Body of pancreas (tissue), 4 donors: ENCODE data around the gene SPINK8. TPM values are rescaled to one million over a fixed set of nuclear protein-coding genes. Genes with fewer than 3 reads are reported as not detected.

Experiments
- ATAC-seq: fragments of 150-250 bp; one replicate; pipeline ENCODE4 v1.9.1; 2016
- DNase-seq, 4 donors: peaks; one replicate each; pipeline ENCODE4 v3.0.0-alpha.2; 2019
- H3K27ac ChIP-seq, 4 donors: fragments of 200-600 bp; sonication (generic); 1 replicate in 3 of 4; 2 replicates in 1 of 4; pipeline versions ENCODE4 v1.5.1 to v1.6.1; 2016 to 2019; ENCODE audit warnings: mild to moderate bottlenecking in 1 of 4, mixed read lengths in 1 of 4, moderate library complexity in 1 of 4
- H3K27me3 ChIP-seq, 2 donors: fragments of 200-600 bp; sonication (generic); one replicate each; pipeline ENCODE4 v1.6.0; 2016; ENCODE audit warnings: mild to moderate bottlenecking in 1 of 2
- H3K36me3 ChIP-seq, 2 donors: fragments of 200-600 bp; sonication (generic); replicated peaks in 1 of 2; 2 replicates each; pipeline ENCODE4 v1.5.1; 2016; ENCODE audit warnings: low read depth in 2 of 2; ENCODE audit not compliant: insufficient read depth in 1 of 2
- H3K4me1 ChIP-seq: fragments of 200-600 bp; sonication (generic); one replicate; pipeline ENCODE4 v1.6.0; 2016
- H3K4me3 ChIP-seq, 2 donors: fragments of 200-600 bp; sonication (generic); 1 replicate in 1 of 2; 2 replicates in 1 of 2; pipeline ENCODE4 v1.5.1; 2016 to 2019
- H3K9me3 ChIP-seq, 3 donors: fragments of 200-600 bp; sonication (generic); 1 replicate in 2 of 3; 2 replicates in 1 of 3; pipeline ENCODE4 v1.5.1; 2016
- POLR2A ChIP-seq, 3 donors: fragments of 450-650 bp; IDR thresholded peaks; one replicate each; pipeline ENCODE4 v1.6.1; 2016; ENCODE audit warnings: antibody characterized with exemption in 3 of 3, mild to moderate bottlenecking in 2 of 3
- WGBS, 2 donors: methylation state at CpG; one replicate each; pipeline ENCODE4 v1.1.5; 2017; 5-methylcytosine and 5-hydroxymethylcytosine counted together
- intact Hi-C: fragments of 100-400 bp; cut with DNase I; formaldehyde crosslinking; loops from one replicate; pipeline ENCODE4 v1.15.1; 2023
- total RNA-seq, 2 donors: library from RNA; depleted of rRNA; stranded (reverse); fragments of >200 nt; gene quantifications; one replicate each; pipeline ENCODE4 v1.1.0, GENCODE V29; 2016
- TF ChIP-seq, protein P1 (sequence below), 7 experiments: fragments of 450-650 bp in 4 of 7; fragments of 200-600 bp in 3 of 7; sonication (generic) in 3 of 7; IDR thresholded peaks; one replicate each; pipeline ENCODE4 v1.5.1; 2016 to 2019; ENCODE audit warnings: antibody characterized with exemption in 7 of 7

Gene SPINK8
- total RNA-seq, 2 donors from 2014 or later, result not detected

DNA sequence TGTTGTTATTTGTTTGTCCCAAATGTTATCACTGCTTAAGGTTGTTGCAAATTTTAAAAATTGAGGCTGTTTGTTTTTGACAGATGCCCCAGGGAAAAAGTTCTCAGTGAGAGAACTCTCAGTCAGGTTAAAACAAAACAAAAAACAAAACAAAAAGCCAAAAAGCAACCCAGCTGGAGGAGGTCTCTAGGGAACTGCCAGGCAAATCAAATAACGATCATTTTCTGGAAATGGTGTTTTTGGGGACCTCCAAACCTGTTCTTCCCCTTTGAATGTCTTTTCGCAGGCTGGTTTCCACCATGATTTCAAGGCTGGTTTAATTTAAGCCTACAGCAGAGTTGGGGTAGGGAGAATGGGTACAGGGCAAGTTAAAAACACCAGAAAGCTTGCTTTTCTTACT is 27.2 kb downstream of the SPINK8 start:
- H3K9me3 ChIP-seq, result no peaks in the 10 kb centered on the region
- no peak overlapping the region for H3K4me3 ChIP-seq
- WGBS, 2 donors, result 56 to 67% methylated on average over 2 of the region's 2 CpGs
- DNase-seq, result no peak
- no peak overlapping the region for H3K27ac ChIP-seq
- TF ChIP-seq, protein P1, sequence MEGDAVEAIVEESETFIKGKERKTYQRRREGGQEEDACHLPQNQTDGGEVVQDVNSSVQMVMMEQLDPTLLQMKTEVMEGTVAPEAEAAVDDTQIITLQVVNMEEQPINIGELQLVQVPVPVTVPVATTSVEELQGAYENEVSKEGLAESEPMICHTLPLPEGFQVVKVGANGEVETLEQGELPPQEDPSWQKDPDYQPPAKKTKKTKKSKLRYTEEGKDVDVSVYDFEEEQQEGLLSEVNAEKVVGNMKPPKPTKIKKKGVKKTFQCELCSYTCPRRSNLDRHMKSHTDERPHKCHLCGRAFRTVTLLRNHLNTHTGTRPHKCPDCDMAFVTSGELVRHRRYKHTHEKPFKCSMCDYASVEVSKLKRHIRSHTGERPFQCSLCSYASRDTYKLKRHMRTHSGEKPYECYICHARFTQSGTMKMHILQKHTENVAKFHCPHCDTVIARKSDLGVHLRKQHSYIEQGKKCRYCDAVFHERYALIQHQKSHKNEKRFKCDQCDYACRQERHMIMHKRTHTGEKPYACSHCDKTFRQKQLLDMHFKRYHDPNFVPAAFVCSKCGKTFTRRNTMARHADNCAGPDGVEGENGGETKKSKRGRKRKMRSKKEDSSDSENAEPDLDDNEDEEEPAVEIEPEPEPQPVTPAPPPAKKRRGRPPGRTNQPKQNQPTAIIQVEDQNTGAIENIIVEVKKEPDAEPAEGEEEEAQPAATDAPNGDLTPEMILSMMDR (IDR thresholded peaks at IDR 0.05), result no peak
- TF ChIP-seq POLR2A (IDR thresholded peaks at IDR 0.05), result no peak
- ATAC-seq, result no peak
- no peaks in the 10 kb centered on the region for H3K27me3 ChIP-seq
- H3K36me3 ChIP-seq, result no peaks in the 10 kb centered on the region
- intact Hi-C loops, result no loop called here
- peaks cover 10% of the 10 kb centered on the region for H3K4me1 ChIP-seq

DNA sequence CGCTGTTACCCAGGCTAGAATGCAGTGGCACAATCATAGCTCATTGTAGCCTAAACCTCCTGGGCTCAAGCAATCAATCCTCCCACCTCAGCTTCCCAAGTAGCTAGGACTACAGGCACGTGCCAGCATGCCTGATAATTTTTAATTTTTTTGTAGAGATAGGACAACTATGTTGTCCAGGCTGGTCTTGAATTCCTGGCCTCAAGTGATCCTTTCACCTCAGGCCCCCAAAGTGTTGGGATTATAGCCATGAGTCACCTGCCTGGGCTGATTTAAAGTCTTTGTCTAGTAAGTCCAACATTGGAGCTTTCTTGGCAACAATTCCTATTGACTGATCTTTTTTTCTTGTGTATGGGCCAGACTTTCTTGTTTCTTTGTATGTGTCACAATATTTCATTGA is 28.1 kb downstream of the SPINK8 start:
- Histone ChIP-seq H3K4me1 (peaks cover 13% of the 10 kb centered on the region), H3K9me3 (no peaks in the 10 kb centered on the region), H3K36me3 (no peaks in the 10 kb centered on the region), H3K4me3 (no peak overlapping the region), H3K27ac (no peak overlapping the region), H3K27me3 (no peaks in the 10 kb centered on the region)
- no peak for ATAC-seq
- intact Hi-C loops, result no loop called here
- WGBS, 2 donors, result 51 to 74% methylated on average over 2 of the region's 2 CpGs
- TF ChIP-seq POLR2A (IDR thresholded peaks at IDR 0.05), result no peak
- TF ChIP-seq, protein P1 (IDR thresholded peaks at IDR 0.05), result no peak
- DNase-seq, result no peak

DNA sequence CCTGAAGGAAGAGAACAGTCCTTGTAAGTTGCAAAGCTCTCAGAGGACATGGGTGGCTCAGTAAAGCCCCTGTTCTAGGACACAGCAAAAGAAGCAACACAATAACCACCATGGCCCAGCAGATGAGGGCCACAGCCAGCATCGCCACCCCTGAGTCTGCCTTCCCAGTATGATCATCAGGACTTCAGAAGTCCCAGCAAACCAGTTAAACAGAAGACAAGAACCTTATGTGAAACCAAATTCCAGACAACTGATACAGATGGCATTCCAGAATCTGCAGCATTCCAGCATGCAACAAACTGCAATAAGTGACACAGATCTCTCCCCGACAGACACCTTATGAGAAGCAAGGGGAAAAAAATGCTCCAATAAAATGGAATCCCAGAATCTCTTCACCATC is 30.4 kb downstream of the SPINK8 start:
- H3K27ac ChIP-seq, result no peak overlapping the region
- DNase-seq (no peak), ATAC-seq (no peak)
- peaks cover 26% of the 10 kb centered on the region for H3K4me1 ChIP-seq
- no peak overlapping the region for H3K4me3 ChIP-seq
- no peaks in the 10 kb centered on the region for H3K9me3 ChIP-seq
- TF ChIP-seq, protein P1 (IDR thresholded peaks at IDR 0.05), result no peak
- no peak for TF ChIP-seq POLR2A (IDR thresholded peaks at IDR 0.05)
- no peaks in the 10 kb centered on the region for H3K36me3 ChIP-seq
- no peaks in the 10 kb centered on the region for H3K27me3 ChIP-seq
- 97 to 100% methylated on average over 2 of the region's 2 CpGs for WGBS, 2 donors
- intact Hi-C loops, result no loop called here

DNA sequence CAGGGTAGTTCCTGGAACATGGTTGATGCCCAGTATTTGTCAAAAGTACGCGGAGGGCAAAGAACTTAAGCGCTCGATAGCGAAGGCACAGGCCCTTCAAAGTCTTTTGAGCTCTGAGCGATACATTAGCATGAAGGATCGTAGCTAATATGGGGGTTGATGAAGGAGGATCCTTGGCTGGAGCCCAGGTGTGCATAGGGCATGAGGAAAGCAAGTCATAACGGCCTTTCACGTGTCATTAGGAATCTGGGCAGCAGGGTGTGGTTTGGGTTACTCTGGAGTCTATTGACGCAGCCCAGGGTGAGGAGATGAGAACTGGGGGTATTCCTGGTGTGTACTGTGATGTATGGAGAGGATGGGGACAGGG is 31.7 kb downstream of the SPINK8 start:
- H3K36me3 ChIP-seq, result no peaks in the 10 kb centered on the region
- peak; percentile 4 for ATAC-seq
- DNase-seq, result peak; percentile 37 to 44 (median 41)
- 1 to 4% methylated on average over 7 to 10 of the region's 10 CpGs for WGBS, 2 donors
- H3K4me1 ChIP-seq, result peaks cover 39% of the 10 kb centered on the region
- no peak for TF ChIP-seq POLR2A (IDR thresholded peaks at IDR 0.05)
- TF ChIP-seq, protein P1 (IDR thresholded peaks at IDR 0.05), result no peak
- H3K9me3 ChIP-seq, result no peaks in the 10 kb centered on the region
- H3K27me3 ChIP-seq, result no peaks in the 10 kb centered on the region
- intact Hi-C loops, result no loop called here
- H3K27ac ChIP-seq, result peak overlapping the region; percentile 92 to 94 (median 93)
- H3K4me3 ChIP-seq, result peak overlapping the region; percentile 74 to 87

DNA sequence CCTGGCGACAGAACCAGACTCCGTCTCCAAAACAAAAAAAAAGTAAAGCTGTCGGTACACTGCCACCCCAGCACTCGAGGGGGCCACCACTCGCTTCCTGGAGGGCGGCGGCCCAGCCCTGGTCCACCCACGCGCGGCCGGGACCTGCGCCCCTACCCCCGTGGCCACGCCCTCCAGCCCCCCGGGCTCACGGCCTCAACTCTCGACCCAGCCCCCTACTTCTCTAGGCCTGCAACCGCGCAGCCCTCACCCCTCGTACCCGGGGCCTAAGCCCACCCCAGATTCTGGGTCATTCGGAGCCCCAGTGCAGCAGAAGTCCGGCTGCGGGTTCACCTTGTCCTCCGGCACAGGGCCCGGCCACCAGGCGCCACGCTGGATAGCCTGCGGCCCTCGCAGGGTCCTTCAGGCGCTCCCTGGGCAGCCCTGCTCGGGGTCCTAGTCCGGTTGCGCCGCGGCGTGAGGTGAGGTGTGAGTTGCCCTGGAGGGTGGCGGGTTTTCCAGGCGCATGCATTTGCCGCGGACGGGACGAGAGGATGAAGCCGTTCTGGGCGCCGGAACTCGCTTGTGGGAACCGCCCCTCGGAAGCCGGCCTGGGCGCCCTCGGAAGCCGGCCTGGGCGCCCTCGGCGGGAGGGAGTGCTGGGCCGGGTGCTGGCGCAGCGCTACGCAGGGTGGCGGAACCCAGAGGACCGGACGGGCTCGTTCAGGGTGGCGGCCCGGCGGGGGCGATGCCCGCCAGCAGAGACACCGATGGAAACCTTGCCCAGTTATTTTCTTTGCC is 32.3 kb downstream of the SPINK8 start, which contains the start of gene NME6:
Gene NME6, minus strand, starts transcription at position 348 of the 780 bp plus-strand sequence.
- peak within 1 kb of the TSS; percentile 92 to 94 (median 93) for H3K27ac ChIP-seq

More for the DNA sequence above, 32.3 kb downstream of the SPINK8 start, which contains the start of gene NME6:
- H3K9me3 ChIP-seq, result no peaks in the 10 kb centered on the region
- H3K4me1 ChIP-seq, result peaks cover 44% of the 10 kb centered on the region
- H3K27me3 ChIP-seq, result no peaks in the 10 kb centered on the region
- DNase-seq, result peak; percentile 92 to 93 (median 92)
- peak within 1 kb of the TSS; percentile 74 to 87 for H3K4me3 ChIP-seq
- ATAC-seq, result peak; percentile 98
- intact Hi-C loops, result no loop called here
- no peaks in the 10 kb centered on the region for H3K36me3 ChIP-seq
- WGBS, 2 donors, result 0 to 1% methylated on average over 2 to 69 of the region's 70 CpGs
- peak; percentile 63 to 85 (median 81) for TF ChIP-seq POLR2A (IDR thresholded peaks at IDR 0.05)
- TF ChIP-seq, protein P1 (IDR thresholded peaks at IDR 0.05), result peak in 4 of 7 experiments; percentile 27 to 34 (median 32)
